ENCODE results near the gene ZMYND11. TPM values are rescaled to one million over a fixed set of nuclear protein-coding genes. Genes with fewer than 3 reads are reported as not detected.
"Not testable (repeated sequence)": the region's sequence is repeated elsewhere in the genome, so short reads cannot be mapped to it uniquely, and the experiment has no call there.

Gene ZMYND11
- total and polyA plus RNA-seq, 12 donors = 26.6 to 95.4 (median 78.6) TPM

GRCh38 chr10:184174-184573, 48.9 kb downstream of the ZMYND11 start:
- Histone ChIP-seq H3K4me3 (no peak overlapping the region), H3K36me3 (peaks cover 0 to 60% (median 6%) of the 10 kb centered on the region in 9 donors), H3K27me3 (no peaks in the 10 kb centered on the region), H3K4me1 (peaks cover 0 to 9% (median 0%) of the 10 kb centered on the region in 9 donors), H3K9me3 (peaks cover 0 to 18% (median 4%) of the 10 kb centered on the region in 11 donors), H3K27ac (no peak overlapping the region)
- 95 to 98% methylated on average over 1 of the region's 1 CpG for WGBS, 2 donors
- TF ChIP-seq CTCF (IDR thresholded peaks at IDR 0.05) = no peak
- no peak for ATAC-seq
- intact Hi-C loops (cut with DNase I) = no loop called here
- no peak for DNase-seq

- ATAC-seq (no peak), DNase-seq (no peak)
- no peak for TF ChIP-seq CTCF (IDR thresholded peaks at IDR 0.05)
- H3K4me3 ChIP-seq = no peak overlapping the region
- peaks cover 0 to 8% (median 0%) of the 10 kb centered on the region in 9 donors for H3K4me1 ChIP-seq
- H3K27ac ChIP-seq = no peak overlapping the region
- WGBS, 2 donors = 99% methylated on average over 5 of the region's 5 CpGs
- no peaks in the 10 kb centered on the region for H3K27me3 ChIP-seq
- peaks cover 0 to 18% (median 4%) of the 10 kb centered on the region in 11 donors for H3K9me3 ChIP-seq
- intact Hi-C loops (cut with DNase I) = no loop called here
- peaks cover 0 to 61% (median 6%) of the 10 kb centered on the region in 9 donors for H3K36me3 ChIP-seq
Observed at GRCh38 chr10:184911-185310, 49.7 kb downstream of the ZMYND11 start.

GRCh38 chr10:185571-185970, 50.3 kb downstream of the ZMYND11 start:
- H3K27me3 ChIP-seq; H3K27ac ChIP-seq; DNase-seq; H3K4me1 ChIP-seq; ATAC-seq; H3K4me3 ChIP-seq; intact Hi-C loops (cut with DNase I): not testable (repeated sequence)
- Histone ChIP-seq H3K9me3 (peaks cover 0 to 18% (median 4%) of the 10 kb centered on the region in 11 donors), H3K36me3 (peaks cover 0 to 55% (median 6%) of the 10 kb centered on the region in 9 donors)
- WGBS, 2 donors = 94 to 95% methylated on average over 7 of the region's 7 CpGs

- Histone ChIP-seq H3K4me3 (no peak overlapping the region), H3K36me3 (peaks cover 0 to 41% (median 1%) of the 10 kb centered on the region in 9 donors), H3K9me3 (peaks cover 0 to 18% (median 4%) of the 10 kb centered on the region in 11 donors), H3K27ac (no peak overlapping the region), H3K4me1 (peaks cover 0 to 13% (median 3%) of the 10 kb centered on the region in 9 donors), H3K27me3 (no peaks in the 10 kb centered on the region)
- WGBS, 2 donors = 96 to 97% methylated on average over 4 of the region's 4 CpGs
- no peak for TF ChIP-seq CTCF (IDR thresholded peaks at IDR 0.05)
- intact Hi-C loops (cut with DNase I) = no loop called here
- no peak for ATAC-seq
- DNase-seq = no peak
Observed at GRCh38 chr10:186911-187310, 51.7 kb downstream of the ZMYND11 start.

- no peak for TF ChIP-seq CTCF (IDR thresholded peaks at IDR 0.05)
- no peak overlapping the region for H3K27ac ChIP-seq
Observed at GRCh38 chr10:188546-188945, 53.3 kb downstream of the ZMYND11 start.

More at GRCh38 chr10:188546-188945, 53.3 kb downstream of the ZMYND11 start:
- peaks cover 0 to 25% (median 0%) of the 10 kb centered on the region in 9 donors for H3K36me3 ChIP-seq
- DNase-seq = no peak
- ATAC-seq = no peak
- H3K27me3 ChIP-seq = no peaks in the 10 kb centered on the region
- 66 to 78% methylated on average over 2 of the region's 2 CpGs for WGBS, 2 donors
- peaks cover 0 to 13% (median 4%) of the 10 kb centered on the region in 11 donors for H3K9me3 ChIP-seq
- H3K4me3 ChIP-seq = no peak overlapping the region
- intact Hi-C loops (cut with DNase I) = no loop called here
- peaks cover 0 to 23% (median 12%) of the 10 kb centered on the region in 9 donors for H3K4me1 ChIP-seq

All from heart right ventricle (tissue), 16 donors.